ENCODE data around the gene CA9. TPM values are rescaled to one million over a fixed set of nuclear protein-coding genes. Genes with fewer than 3 reads are reported as not detected.
A peak's percentile ranks its signal among the peaks of the same experiment; 100 is the strongest.

CA9 gene
- total RNA-seq, 2 donors from 2014 or later: 1.2 TPM; not detected in 1

- intact Hi-C loops (cut with DNase I): no loop called here
Measured at GRCh38 chr9:35687972-35688557, 14.3 kb downstream of the CA9 start.

DNA sequence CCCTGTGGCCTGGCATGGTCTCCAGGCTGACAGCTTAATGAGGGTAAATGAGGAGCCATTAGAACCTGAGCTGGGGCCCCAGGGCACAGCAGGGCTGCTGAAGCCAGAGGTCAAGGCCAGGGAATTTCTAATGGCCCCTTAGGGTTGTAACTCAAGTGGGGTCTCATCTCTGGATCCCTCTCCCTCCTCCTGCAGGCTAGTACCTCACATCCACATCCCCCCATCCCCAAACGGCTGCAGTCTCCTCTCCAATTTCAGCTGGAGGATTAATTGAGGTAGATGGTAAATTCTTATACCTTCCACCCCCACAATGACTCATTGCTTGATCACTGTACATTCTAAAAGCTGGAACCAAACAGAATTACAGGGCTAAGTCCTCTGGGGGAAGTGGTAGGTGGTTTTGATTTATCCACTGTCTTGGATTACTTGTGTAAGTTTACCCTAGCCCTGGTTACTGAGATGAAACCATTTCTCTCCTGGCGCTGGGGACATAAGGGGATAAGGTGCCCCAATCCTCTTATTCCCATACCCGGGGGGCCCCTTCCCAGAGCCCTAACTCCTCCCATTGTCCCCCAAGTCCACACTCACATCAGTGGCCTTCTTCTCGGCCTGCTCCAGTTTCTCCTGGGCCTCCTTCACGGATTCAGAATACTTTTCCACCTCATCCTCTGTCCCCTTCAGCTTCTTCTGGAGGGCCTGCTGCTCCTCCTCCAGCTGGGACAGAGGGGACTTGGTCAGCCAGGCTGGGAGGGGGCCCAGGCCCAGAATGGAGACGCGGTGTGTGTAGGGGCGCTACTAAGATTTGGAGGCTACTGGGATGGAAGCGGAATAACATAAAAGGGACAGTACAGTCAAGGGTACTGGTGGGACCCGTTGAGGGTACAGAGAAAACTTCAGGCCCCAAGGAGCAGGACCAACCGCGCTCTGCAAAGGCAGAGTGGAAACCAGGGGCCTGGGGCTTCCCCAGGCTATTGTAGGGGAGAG, 15.1 kb downstream of the CA9 start:
- intact Hi-C loops (cut with DNase I): no loop called here
- DNase-seq (ENCODE audit: low spot score): peak; percentile 73

More at GRCh38 chr9:35687972-35688557, 14.3 kb downstream of the CA9 start:
- peak; percentile 57 for DNase-seq (ENCODE audit: low spot score)

- intact Hi-C loops (cut with DNase I): loop anchor here in 1 of 2 donors (2.0 kb wide), 1 partner anchor 29 kb away; no protein-coding TSS in a partner anchor
- DNase-seq (ENCODE audit: low spot score): peak; percentile 92
Measured at GRCh38 chr9:35689542-35690293, 16.0 kb downstream of the CA9 start, which contains the start of gene TPM2. TPM2 (minus strand) TSS chr9:35689925; CDS start chr9:35689817, 108 bp downstream.

GRCh38 chr9:35690294-35690613, 16.5 kb downstream of the CA9 start:
- intact Hi-C loops (cut with DNase I): loop anchor here in 1 of 2 donors (2.0 kb wide), 1 partner anchor 29 kb away; no protein-coding TSS in a partner anchor
- DNase-seq (ENCODE audit: low spot score): no peak

DNA sequence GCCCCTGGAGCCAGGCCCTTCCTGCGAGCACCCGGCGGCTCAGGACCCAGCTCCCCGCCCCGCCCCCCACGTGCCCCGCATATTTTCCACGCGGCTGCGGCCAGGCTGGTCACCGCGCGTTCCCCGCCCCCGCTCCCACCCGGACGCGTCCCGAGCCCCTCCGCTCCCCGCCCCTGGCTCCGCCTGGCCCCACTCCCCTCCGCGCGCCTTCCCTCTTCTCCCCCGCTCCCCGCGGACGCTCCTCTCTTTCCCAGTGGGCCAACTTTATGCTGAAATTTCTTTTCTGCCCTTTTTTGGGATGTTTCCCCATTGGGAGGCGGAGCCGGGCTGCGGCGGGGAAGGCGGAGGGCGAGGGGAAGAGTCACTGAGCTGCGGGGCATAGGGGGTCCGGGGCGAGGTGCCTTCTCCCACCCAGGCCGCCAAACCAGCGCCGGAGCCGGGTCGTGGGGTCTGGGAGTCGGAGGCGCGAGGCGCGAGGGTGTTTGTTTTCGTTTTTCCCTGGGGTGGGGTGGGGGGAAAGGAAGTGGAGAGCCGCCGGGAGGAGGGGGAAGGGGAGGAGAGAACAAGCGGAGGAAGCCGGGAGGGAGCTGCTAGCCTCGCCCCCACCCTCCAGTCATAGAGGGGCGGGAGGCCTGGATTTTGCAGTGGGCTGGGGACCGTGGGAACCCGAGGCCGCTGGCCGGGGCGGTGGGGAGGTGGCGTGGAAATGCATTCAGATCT, 17.0 kb downstream of the CA9 start:
- intact Hi-C loops (cut with DNase I): loop anchor here in 1 of 2 donors (2.0 kb wide), 1 partner anchor 30 kb away; no protein-coding TSS in a partner anchor
- DNase-seq (ENCODE audit: low spot score): peak; percentile 94

DNA sequence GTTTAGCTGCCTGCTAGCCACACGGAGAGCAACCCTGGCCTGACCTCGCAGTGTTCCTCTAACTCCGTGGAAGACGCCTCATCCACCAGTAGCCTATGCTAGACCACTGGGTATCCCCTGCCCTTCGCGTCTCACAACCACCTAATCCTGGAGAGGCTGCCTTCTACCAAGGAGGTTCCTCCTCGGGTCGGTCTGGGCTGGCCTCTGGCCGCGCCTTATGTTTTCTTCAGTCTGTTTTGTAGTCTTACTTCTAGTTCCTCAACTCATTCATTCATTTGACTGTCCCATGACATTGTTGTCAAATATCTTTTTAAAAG, 17.6 kb downstream of the CA9 start:
- intact Hi-C loops (cut with DNase I): loop anchor here in 1 of 2 donors (2.0 kb wide), 1 partner anchor 30 kb away; no protein-coding TSS in a partner anchor
- no peak for DNase-seq (ENCODE audit: low spot score)

DNA sequence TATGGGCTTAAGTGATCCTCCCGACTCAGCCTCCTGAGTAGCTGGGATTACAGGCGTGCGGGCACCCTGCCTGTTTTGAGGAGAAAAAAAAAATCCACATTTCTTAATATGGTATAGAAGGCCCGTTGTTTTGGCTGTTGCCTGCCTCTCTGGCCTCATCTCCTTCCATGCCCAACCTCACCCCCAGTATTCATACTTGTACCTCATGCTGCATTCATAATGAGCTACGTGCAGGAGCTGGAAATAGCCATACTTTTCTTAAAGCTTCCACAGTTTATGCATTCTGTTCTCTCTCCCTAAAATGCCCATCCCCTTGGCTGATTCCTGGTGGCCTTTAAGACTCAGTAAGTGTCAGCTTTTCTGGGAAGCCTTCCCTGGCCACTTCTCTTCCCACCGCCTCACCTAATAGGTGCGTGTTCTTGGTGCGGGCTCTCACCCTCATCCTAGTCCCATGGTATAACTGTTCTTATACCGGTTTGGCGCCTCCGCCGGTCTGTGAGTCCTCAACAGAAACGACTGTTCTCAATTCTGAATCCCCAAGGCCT, 18.1 kb downstream of the CA9 start:
- intact Hi-C loops (cut with DNase I): loop anchor here in 1 of 2 donors (2.0 kb wide), 1 partner anchor 31 kb away; no protein-coding TSS in a partner anchor
- DNase-seq (ENCODE audit: low spot score): peak; percentile 68

GRCh38 chr9:35695943-35696401, 22.2 kb downstream of the CA9 start:
- intact Hi-C loops (cut with DNase I): loop anchor here in 1 of 2 donors (2.0 to 5.0 kb wide), 2 partner anchors 33 to 51 kb away; partner anchors contain the start of genes GBA2 and RGP1
- peak; percentile 18 for DNase-seq (ENCODE audit: low spot score)

DNA sequence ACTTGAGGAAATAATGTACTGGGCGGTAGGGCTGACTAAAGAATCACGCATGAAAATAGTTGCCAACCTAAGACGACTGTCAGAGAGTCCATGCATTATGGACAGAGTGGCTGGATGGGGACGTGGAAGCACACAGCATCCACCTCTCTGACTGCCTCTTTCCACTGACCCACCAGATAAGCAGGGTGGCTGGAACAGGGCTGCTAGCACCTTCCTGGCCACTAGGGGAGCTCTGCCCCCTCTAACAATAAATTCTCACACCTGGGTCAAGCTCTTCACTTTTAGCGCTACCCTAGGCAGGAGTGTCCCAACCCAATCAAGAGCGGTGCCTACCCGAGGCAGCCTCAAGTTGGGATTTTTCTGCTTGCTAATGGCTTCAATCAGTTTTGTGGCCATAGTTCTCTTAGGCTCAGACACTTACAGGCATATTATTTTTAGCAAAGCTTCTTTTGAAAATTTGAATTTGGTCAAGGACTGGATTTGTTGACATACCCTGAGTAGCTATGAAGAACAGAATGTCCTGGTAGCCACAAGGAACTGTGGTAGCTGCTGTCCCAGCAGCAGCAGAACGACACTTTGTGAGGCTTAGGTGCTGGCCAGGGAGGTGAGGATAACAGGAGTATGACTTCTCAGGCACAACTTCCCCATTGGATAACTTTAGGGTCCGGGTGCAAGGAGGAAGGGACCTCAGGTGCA, 22.9 kb downstream of the CA9 start:
- intact Hi-C loops (cut with DNase I): loop anchor here in 1 of 2 donors (5.0 kb wide), 1 partner anchor 51 kb away; the partner anchor contains the start of genes GBA2 and RGP1

GRCh38 chr9:35697486-35697885, 23.8 kb downstream of the CA9 start:
- peak; percentile 53 for DNase-seq (ENCODE audit: low spot score)
- intact Hi-C loops (cut with DNase I): loop anchor here in 1 of 2 donors (5.0 kb wide), 1 partner anchor 50 kb away; the partner anchor contains the start of genes GBA2 and RGP1

More for the DNA sequence above, 22.9 kb downstream of the CA9 start:
- peak; percentile 80 for DNase-seq (ENCODE audit: low spot score)

GRCh38 chr9:35698231-35698630, 24.5 kb downstream of the CA9 start:
- DNase-seq (ENCODE audit: low spot score): peak; percentile 35
- intact Hi-C loops (cut with DNase I): loop anchor here in 1 of 2 donors (5.0 kb wide), 1 partner anchor 49 kb away; the partner anchor contains the start of genes GBA2 and RGP1

GRCh38 chr9:35700031-35700430, 26.3 kb downstream of the CA9 start:
- intact Hi-C loops (cut with DNase I): no loop called here
- peak; percentile 58 for DNase-seq (ENCODE audit: low spot score)

GRCh38 chr9:35700942-35701341, 27.2 kb downstream of the CA9 start:
- DNase-seq (ENCODE audit: low spot score): no peak
- intact Hi-C loops (cut with DNase I): no loop called here

DNA sequence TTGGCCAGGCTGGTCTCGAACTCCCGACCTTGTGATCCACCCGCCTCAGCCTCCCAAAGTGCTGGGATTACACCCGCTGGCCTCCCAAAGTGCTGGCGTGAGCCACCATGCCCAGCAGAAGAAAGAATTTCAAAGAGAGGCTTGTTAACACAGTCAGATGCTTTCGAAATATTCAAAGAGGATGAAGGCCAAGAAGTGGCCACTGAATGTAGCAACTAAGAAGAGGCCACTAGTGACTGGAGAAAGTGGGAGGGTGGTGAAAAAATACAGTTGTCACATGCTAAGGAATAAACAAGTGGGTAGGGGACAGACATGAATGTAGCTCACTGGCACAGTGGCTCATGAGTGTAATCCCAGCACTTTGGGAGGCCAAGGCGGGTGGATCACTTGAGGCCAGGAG, 29.0 kb downstream of the CA9 start:
- peak; percentile 35 for DNase-seq (ENCODE audit: low spot score)
- intact Hi-C loops (cut with DNase I): loop anchor here in 1 of 2 donors (2.0 kb wide), 1 partner anchor 20 kb away; no protein-coding TSS in a partner anchor

DNA sequence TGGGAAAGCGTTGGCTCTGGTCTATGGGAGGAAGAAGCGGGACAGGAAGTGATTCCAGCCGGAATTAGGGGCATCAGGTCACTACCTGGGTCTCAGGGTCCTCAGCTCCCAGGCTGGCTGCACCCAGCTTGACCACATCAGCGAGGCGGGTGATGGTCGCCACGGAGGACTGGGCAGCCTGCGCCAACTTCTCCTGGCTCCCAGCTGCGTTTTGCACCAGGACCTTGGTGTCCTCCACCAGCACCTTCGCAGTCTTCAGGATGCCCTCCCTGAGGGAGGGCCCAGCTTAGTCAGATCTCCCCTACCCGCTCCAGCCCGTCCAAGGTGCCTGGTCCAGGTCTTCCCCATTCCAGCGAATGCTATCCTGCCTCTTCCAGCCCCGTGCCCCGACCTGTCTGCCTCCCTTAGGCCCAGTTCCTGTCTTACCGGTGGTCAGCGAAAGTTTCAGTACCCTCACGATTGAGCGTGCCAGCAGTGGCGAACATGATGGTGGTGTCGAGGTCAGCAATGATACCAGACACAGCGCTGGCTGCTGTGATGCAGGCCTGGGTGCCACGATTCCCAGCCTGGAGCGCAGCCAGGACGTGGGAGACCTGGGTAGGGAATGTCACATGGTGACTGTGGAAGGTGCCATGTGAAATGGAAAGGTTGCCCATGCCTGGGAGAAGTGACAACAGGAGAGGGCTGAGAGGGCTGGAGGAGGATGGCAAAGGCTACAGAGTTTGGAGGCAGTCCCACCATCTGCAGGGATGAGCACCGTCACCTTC, 30.4 kb downstream of the CA9 start:
- intact Hi-C loops (cut with DNase I): loop anchor here in 1 of 2 donors (2.0 kb wide), 1 partner anchor 19 kb away; no protein-coding TSS in a partner anchor
- DNase-seq (ENCODE audit: low spot score): peak; percentile 64

GRCh38 chr9:35705372-35705771, 31.6 kb downstream of the CA9 start:
- intact Hi-C loops (cut with DNase I): no loop called here

More at GRCh38 chr9:35705372-35705771, 31.6 kb downstream of the CA9 start:
- peak; percentile 77 for DNase-seq (ENCODE audit: low spot score)
